Psoas muscle (tissue), 8 donors: Measurements from ENCODE around the gene CFL1. TPM values are rescaled to one million over a fixed set of nuclear protein-coding genes. Genes with fewer than 3 reads are reported as not detected.
"Not testable (repeated sequence)": the region's sequence is repeated elsewhere in the genome, so short reads cannot be mapped to it uniquely, and the experiment has no call there.

ENCODE experiments used
- ATAC-seq, 4 donors: fragments of 200-7000 bp; cut with Tn5 transposase; one replicate each; pipeline ENCODE4 v1.9.1; 2020; ENCODE audit warnings: moderate library complexity in 3 of 4, mild to moderate bottlenecking in 2 of 4
- DNase-seq, 2 donors: peaks; one replicate each; pipeline ENCODE4 v3.0.0-alpha.2; 2020
- H3K27ac ChIP-seq: fragments of 200-600 bp; one replicate; pipeline ENCODE4 v1.8.0; 2022
- H3K27me3 ChIP-seq, 3 donors: fragments of 200-600 bp in 1 of 3; one replicate each; pipeline versions ENCODE4 v1.6.1 to v1.8.0; 2013 to 2022; ENCODE audit warnings: low read length in 2 of 3, mild to moderate bottlenecking in 2 of 3, moderate library complexity in 1 of 3; ENCODE audit not compliant: insufficient read depth in 3 of 3
- H3K36me3 ChIP-seq, 2 donors: fragments of 200-600 bp in 1 of 2; one replicate each; pipeline versions ENCODE4 v1.6.1 to v1.8.0; 2013 to 2022; ENCODE audit warnings: low read depth in 1 of 2, mild to moderate bottlenecking in 1 of 2, moderate library complexity in 1 of 2; ENCODE audit not compliant: insufficient read depth in 1 of 2
- H3K4me1 ChIP-seq: fragments of 200-600 bp; one replicate; pipeline ENCODE4 v1.8.0; 2022
- H3K4me3 ChIP-seq: fragments of 200-600 bp; one replicate; pipeline ENCODE4 v1.8.0; 2022; ENCODE audit warnings: mild to moderate bottlenecking
- H3K9me3 ChIP-seq: fragments of 200-600 bp; one replicate; pipeline ENCODE4 v1.8.0; 2022
- CTCF ChIP-seq: fragments of 200-600 bp; IDR thresholded peaks from one replicate; pipeline ENCODE4 v1.8.0; 2022; ENCODE audit warnings: antibody characterized with exemption
- WGBS, 3 donors: extraction: QIAGEN DNeasy Blood & Tissue Kit; methylation state at CpG; one replicate each; pipeline versions ENCODE4 v1.1.6 to v1.1.7; 2013; 5-methylcytosine and 5-hydroxymethylcytosine counted together
- intact Hi-C, 2 donors: fragments of 100-400 bp; cut with DNase I; formaldehyde crosslinking; loops; one replicate each; pipeline versions ENCODE4 v1.11.0 to v1.14.2; 2022
- polyA plus RNA-seq, 3 donors: library from polyadenylated mRNA; stranded (reverse); fragments of 200-250 nt; gene quantifications; one replicate each; pipeline ENCODE4 v1.2.3, GENCODE V29; 2013
- total RNA-seq, 4 donors: library from RNA; stranded (reverse); fragmentation: NEBNext Ultra II Directional in 2 of 4; extraction: Animal tissue kit (Norgen Biotek cat#: 25700) in 2 of 4; gene quantifications; one replicate each; pipeline versions ENCODE4 v1.2.1 to v1.2.4, GENCODE V29; 2021 to 2023
- donor health status: healthy with polysubstance abuse.
- donor health status: DM: no; HTN: no; CAD: no; lungs with moderate emphysema.
- donor health status: Bipolar disorder and iron deficiency.
- donor health status: healthy.
- donor health status: DM: yes; HTN: yes; CAD: no.
- donor health status: DM: no; HTN: no; CAD: no.
- donor health status: DM: no; HTN: no; CAD: no.
- donor health status: DM: yes; HTN: yes; CAD: no.

Gene CFL1
- total and polyA plus RNA-seq, 7 donors, result 175 to 843 (median 225) TPM

- Histone ChIP-seq H3K27ac (peak overlapping the region; percentile 97), H3K27me3 (no peaks in the 10 kb centered on the region), H3K4me1 (peaks cover 23% of the 10 kb centered on the region), H3K9me3 (no peaks in the 10 kb centered on the region), H3K36me3 (peaks cover 0 to 8% of the 10 kb centered on the region in 2 donors), H3K4me3 (peak overlapping the region; percentile 75)
- intact Hi-C loops, result no loop called here
- no peak for DNase-seq
- no peak for ATAC-seq
- no peak for TF ChIP-seq CTCF
- 63 to 73% (median 67%) methylated on average over 10 of the region's 10 CpGs for WGBS, 3 donors
Observed at GRCh38 chr11:65892661-65893317, 34.8 kb upstream of the CFL1 start.

GRCh38 chr11:65892137-65892540, 34.2 kb upstream of the CFL1 start:
- WGBS, 3 donors, result 45 to 69% (median 56%) methylated on average over 5 of the region's 5 CpGs
- ATAC-seq, H3K27me3 ChIP-seq, H3K9me3 ChIP-seq, DNase-seq, H3K36me3 ChIP-seq, intact Hi-C loops: not testable (repeated sequence)
- peaks cover 29% of the 10 kb centered on the region for H3K4me1 ChIP-seq
- peak overlapping the region; percentile 97 for H3K27ac ChIP-seq
- peak overlapping the region; percentile 75 for H3K4me3 ChIP-seq

- no peak for ATAC-seq
- TF ChIP-seq CTCF, result peak; percentile 11
- Histone ChIP-seq H3K4me3 (peak overlapping the region; percentile 75), H3K27me3 (no peaks in the 10 kb centered on the region), H3K36me3 (peaks cover 6 to 7% of the 10 kb centered on the region in 2 donors), H3K27ac (peak overlapping the region; percentile 97), H3K4me1 (peaks cover 29% of the 10 kb centered on the region), H3K9me3 (no peaks in the 10 kb centered on the region)
- intact Hi-C loops, result loop anchor here in 1 of 2 donors (2.0 kb wide), 1 partner anchor 25 kb away; no protein-coding TSS in a partner anchor
- peak in 1 of 2 donors; percentile 74 for DNase-seq
- 9 to 13% (median 12%) methylated on average over 50 to 57 of the region's 57 CpGs for WGBS, 3 donors
Observed at GRCh38 chr11:65891219-65892136, 33.5 kb upstream of the CFL1 start.

- DNase-seq (peak; percentile 99), ATAC-seq (peak; percentile 80 to 84 (median 80))
- TF ChIP-seq CTCF, result no peak
- Histone ChIP-seq H3K4me3 (peak within 1 kb of the TSS; percentile 75), H3K27ac (peak within 1 kb of the TSS; percentile 97), H3K36me3 (peaks cover 5 to 15% of the 10 kb centered on the region in 2 donors), H3K4me1 (peaks cover 29% of the 10 kb centered on the region), H3K9me3 (no peaks in the 10 kb centered on the region), H3K27me3 (no peaks in the 10 kb centered on the region)
- WGBS, 3 donors, result 0 to 1% (median 1%) methylated on average over 62 to 94 of the region's 94 CpGs
- intact Hi-C loops, result loop anchor here in 1 of 2 donors (2.0 kb wide), 1 partner anchor 26 kb away; no protein-coding TSS in a partner anchor
Observed at GRCh38 chr11:65890324-65891218, 32.6 kb upstream of the CFL1 start, which contains the start of gene CCDC85B. Gene CCDC85B, plus strand, starts transcription at chr11:65890673. Its CDS starts 111 bp downstream, at chr11:65890784.
